Measurements from ENCODE around the gene LRP11. TPM values are rescaled to one million over a fixed set of nuclear protein-coding genes. Genes with fewer than 3 reads are reported as not detected.
"Not testable (repeated sequence)": the region's sequence is repeated elsewhere in the genome, so short reads cannot be mapped to it uniquely, and the experiment has no call there.

Gene LRP11
- total RNA-seq, 1 donor from 2014 or later: 51.1 TPM

DNA sequence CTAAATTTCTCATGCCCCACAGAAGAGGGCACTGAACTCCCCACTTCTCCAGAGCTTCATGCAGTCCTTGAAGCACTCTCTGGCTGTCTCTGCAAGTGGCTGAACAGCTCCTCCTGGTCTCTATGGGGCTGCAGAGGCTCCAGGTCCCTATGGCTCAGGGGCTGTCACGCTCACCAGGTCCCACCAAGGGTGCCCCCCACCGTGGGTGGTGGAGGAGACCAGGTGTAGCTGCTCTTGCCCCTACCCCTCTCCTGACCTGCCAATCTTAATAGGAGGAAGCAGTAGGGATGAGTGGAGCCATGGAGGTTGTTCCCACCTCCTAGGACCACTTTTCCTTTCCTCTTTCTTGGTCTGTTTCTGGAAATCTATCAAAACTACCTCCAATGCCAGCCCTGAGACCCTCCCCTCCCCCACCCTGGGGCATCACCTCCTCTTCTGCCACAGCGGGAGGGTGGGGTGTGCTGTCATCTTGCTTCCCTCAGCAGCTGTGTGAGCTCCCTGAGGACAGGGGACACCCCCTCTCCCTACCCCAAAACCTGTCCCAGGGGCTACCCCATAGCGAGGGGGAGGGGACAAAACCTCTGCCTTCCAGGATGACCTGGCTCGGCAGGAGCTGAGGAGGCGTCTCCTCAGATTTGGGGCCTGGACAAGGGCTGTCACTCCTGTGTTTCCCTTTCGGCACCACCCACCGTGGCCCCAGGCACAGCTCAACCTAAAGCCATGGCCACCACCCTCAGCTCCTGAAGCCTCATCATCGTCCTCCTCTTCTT is 45.7 kb upstream of the LRP11 start:
- TF ChIP-seq, protein P1, sequence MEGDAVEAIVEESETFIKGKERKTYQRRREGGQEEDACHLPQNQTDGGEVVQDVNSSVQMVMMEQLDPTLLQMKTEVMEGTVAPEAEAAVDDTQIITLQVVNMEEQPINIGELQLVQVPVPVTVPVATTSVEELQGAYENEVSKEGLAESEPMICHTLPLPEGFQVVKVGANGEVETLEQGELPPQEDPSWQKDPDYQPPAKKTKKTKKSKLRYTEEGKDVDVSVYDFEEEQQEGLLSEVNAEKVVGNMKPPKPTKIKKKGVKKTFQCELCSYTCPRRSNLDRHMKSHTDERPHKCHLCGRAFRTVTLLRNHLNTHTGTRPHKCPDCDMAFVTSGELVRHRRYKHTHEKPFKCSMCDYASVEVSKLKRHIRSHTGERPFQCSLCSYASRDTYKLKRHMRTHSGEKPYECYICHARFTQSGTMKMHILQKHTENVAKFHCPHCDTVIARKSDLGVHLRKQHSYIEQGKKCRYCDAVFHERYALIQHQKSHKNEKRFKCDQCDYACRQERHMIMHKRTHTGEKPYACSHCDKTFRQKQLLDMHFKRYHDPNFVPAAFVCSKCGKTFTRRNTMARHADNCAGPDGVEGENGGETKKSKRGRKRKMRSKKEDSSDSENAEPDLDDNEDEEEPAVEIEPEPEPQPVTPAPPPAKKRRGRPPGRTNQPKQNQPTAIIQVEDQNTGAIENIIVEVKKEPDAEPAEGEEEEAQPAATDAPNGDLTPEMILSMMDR (IDR thresholded peaks at IDR 0.05): no peak
- intact Hi-C loops (cut with DNase I): no loop called here
- Histone ChIP-seq H3K4me3 (no peak overlapping the region), H3K27ac (no peak overlapping the region), H3K4me1 (no peaks in the 10 kb centered on the region), H3K9me3 (no peaks in the 10 kb centered on the region), H3K36me3 (no peaks in the 10 kb centered on the region), H3K27me3 (no peaks in the 10 kb centered on the region)
- ATAC-seq: no peak
- peak; percentile 33 for DNase-seq

DNA sequence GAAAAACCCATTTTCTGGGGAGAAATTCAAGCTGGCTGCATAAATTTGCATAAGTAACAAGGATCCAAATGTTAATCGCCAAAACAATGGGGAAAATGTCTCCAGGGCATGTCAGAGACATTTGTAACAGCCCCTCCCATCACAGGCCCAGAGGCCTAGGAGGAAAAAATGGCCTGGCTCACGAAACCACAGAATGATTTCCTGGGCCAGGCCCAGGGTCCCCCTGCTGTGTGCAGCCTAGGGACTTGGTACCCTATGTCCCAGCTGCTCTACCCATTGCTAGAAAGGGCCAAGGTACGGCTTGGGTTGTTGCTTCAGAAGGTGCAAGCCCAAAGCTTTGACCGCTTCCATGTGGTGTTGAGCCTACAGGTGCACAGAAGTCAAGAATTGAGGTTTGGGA is 44.3 kb upstream of the LRP11 start:
- H3K9me3 ChIP-seq; H3K27ac ChIP-seq; intact Hi-C loops (cut with DNase I); H3K36me3 ChIP-seq; H3K4me1 ChIP-seq; ATAC-seq; H3K4me3 ChIP-seq; H3K27me3 ChIP-seq: not testable (repeated sequence)
- DNase-seq: peak; percentile 19

DNA sequence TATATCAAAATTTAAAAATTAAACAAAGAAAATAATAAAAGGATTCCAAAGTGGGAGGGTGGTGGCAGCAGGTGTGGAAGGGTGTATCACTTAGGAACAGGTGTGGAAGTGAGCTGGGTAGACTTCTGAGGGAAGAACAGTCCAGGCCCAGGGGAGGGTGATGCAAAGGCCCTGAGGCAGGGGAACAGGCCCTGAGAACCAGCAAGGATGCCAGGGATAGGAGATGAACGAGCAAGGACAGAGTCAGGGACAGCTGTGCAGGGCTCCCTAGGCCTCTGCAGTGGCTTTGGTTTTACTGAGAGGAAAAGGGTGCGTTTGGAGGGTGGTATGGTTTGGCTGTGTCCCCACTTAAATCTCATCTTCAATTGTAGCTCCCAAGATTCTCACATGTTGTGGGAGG is 43.2 kb upstream of the LRP11 start:
- TF ChIP-seq, protein P1 (IDR thresholded peaks at IDR 0.05): no peak
- ATAC-seq (no peak), DNase-seq (peak; percentile 4)
- Histone ChIP-seq H3K9me3 (no peaks in the 10 kb centered on the region), H3K4me3 (no peak overlapping the region), H3K36me3 (no peaks in the 10 kb centered on the region), H3K27ac (no peak overlapping the region), H3K27me3 (no peaks in the 10 kb centered on the region), H3K4me1 (no peaks in the 10 kb centered on the region)
- intact Hi-C loops (cut with DNase I): no loop called here

DNA sequence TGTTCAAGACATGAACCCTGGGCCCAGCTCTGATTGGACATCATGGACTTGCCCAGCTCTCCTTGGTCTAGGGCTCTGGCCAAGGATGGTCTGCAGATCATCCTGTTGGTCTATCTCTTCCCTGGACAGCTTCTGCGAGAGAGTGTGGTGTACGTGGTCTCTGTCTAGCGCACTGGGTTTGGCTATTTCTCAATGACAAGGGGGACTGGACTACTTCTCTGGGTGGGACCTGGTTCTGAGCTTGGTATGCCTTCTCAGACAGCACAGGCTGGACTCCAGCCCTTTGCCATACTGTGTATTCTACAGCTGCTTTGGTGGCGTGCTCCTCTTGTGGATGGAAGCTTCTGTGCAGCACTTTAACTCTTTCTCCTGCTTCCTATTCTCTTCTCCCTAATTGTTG is 42.2 kb upstream of the LRP11 start:
- Histone ChIP-seq H3K4me3 (no peak overlapping the region), H3K27me3 (no peaks in the 10 kb centered on the region), H3K36me3 (no peaks in the 10 kb centered on the region), H3K4me1 (no peaks in the 10 kb centered on the region), H3K9me3 (no peaks in the 10 kb centered on the region), H3K27ac (no peak overlapping the region)
- ATAC-seq (no peak), DNase-seq (no peak)
- intact Hi-C loops (cut with DNase I): no loop called here
- TF ChIP-seq, protein P1 (IDR thresholded peaks at IDR 0.05): no peak

DNA sequence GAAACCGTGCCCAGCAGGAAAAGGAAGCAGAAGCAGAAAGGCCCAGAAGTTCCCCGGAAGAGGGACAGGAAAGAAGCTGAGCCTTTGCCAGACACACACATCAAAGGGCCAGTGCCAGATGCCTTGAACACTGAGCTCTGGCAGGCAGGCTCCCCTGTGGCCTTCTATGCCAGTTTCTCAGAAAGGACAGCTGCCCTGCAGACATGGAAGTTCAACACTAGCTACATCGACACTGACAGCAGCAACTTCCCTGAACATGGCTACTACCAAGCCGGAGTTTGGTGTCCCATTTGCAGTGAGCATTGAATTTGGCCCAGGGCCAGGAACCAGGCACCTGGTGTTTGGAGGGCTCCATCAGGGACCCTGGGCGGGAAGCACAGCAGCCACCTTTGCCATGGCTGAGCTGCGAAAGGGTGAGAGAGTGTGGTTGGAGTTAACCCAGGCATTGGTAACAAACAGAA is 41.8 kb upstream of the LRP11 start:
- Histone ChIP-seq H3K4me1 (no peaks in the 10 kb centered on the region), H3K27ac (no peak overlapping the region), H3K27me3 (no peaks in the 10 kb centered on the region), H3K9me3 (no peaks in the 10 kb centered on the region), H3K36me3 (no peaks in the 10 kb centered on the region), H3K4me3 (no peak overlapping the region)
- DNase-seq (peak; percentile 41), ATAC-seq (no peak)
- TF ChIP-seq, protein P1 (IDR thresholded peaks at IDR 0.05): no peak
- intact Hi-C loops (cut with DNase I): no loop called here

DNA sequence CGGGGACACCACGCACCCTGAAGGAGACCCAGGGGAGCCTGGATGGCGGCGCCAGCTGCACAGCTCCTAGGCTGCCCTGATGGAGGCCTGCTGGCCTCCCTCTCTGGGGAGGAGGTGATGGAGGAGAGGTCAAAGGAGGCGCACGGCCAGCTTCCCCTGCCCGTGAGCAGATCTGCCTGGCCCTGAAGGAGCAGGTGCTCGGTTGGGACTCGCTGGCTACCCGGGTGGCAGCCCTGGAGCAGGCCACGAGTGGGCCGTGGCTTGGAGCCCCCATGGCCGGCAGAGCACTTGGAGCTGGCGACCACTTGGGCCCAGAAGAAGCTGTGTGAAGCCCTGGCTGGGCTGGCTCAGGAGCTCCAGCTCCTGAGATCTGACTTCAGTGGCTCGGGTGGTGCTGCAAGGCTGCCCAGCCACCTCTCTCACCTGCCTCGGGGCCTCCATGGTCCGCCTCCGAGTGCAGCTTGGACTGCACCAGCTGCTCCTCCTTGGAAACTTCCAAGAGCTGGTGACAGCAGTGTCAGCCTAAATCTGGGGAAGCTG is 41.3 kb upstream of the LRP11 start:
- Histone ChIP-seq H3K4me1 (no peaks in the 10 kb centered on the region), H3K9me3 (no peaks in the 10 kb centered on the region), H3K27ac (no peak overlapping the region), H3K27me3 (no peaks in the 10 kb centered on the region), H3K36me3 (no peaks in the 10 kb centered on the region), H3K4me3 (no peak overlapping the region)
- intact Hi-C loops (cut with DNase I): no loop called here
- TF ChIP-seq, protein P1 (IDR thresholded peaks at IDR 0.05): no peak
- ATAC-seq (peak; percentile 9), DNase-seq (peak; percentile 61)
